Panc1 (cell line): ENCODE results near the gene CLCN7. TPM values are rescaled to one million over a fixed set of nuclear protein-coding genes. Genes with fewer than 3 reads are reported as not detected.

Experiments used
- ATAC-seq: fragments of 200-7000 bp; cut with Tn5 transposase; 2 replicates; pipeline ENCODE4 v1.9.1; 2020; ENCODE audit warnings: mild to moderate bottlenecking, moderate library complexity
- BruUV-seq: library from RNA; stranded (reverse); fragments of 400-500 nt; replicated peaks from 2 replicates; lab custom pipeline; 2021; lab: Mats Ljungman, UMichigan
- CTCF ChIA-PET: fragments of 300-600 bp; sonication (Branson Sonifier 250); formaldehyde crosslinking; loops from one replicate; lab custom pipeline; 2022; ENCODE audit warnings: antibody characterized with exemption; lab: Charles Lee
- POLR2A ChIA-PET: fragments of 300-600 bp; sonication (Branson Sonifier 250); formaldehyde crosslinking; loops from one replicate; lab custom pipeline; 2022; ENCODE audit warnings: antibody characterized with exemption; lab: Charles Lee
- DNase-seq: peaks from one replicate; pipeline ENCODE4 v3.0.0-alpha.2; 2010; ENCODE audit warnings: low read depth, low spot score
- H3K27ac ChIP-seq: 2 replicates; pipeline ENCODE4 v1.5.1; 2011; ENCODE audit warnings: mild to moderate bottlenecking, low read length, inconsistent platforms
- H3K27me3 ChIP-seq: fragments of 200-500 bp; sonication (Bioruptor generic); 2 replicates; pipeline ENCODE4 v1.6.0; 2014; ENCODE audit warnings: low read length, inconsistent platforms; ENCODE audit not compliant: control insufficient read depth, insufficient read depth
- H3K36me3 ChIP-seq: fragments of 200-500 bp; sonication (Bioruptor generic); 2 replicates; pipeline ENCODE4 v1.5.1; 2014; ENCODE audit warnings: inconsistent platforms, mild to moderate bottlenecking, low read length, moderate library complexity; ENCODE audit not compliant: control insufficient read depth, insufficient read depth
- H3K4me1 ChIP-seq: 2 replicates; pipeline ENCODE4 v1.5.1; 2011; ENCODE audit warnings: inconsistent platforms, mild to moderate bottlenecking, low read length, moderate library complexity; ENCODE audit not compliant: control insufficient read depth, insufficient read depth
- H3K4me3 ChIP-seq, 2 experiments: 2 replicates each; pipeline ENCODE4 v1.5.1; 2011 to 2012; ENCODE audit warnings: low read depth in 2 of 2, low read length in 2 of 2, mild to moderate bottlenecking in 2 of 2, inconsistent platforms in 1 of 2, moderate library complexity in 1 of 2
- H3K9me3 ChIP-seq: fragments of 200-500 bp; sonication (Bioruptor generic); 2 replicates; pipeline ENCODE4 v1.5.1; 2014; ENCODE audit warnings: low read depth, mild to moderate bottlenecking, inconsistent platforms, low read length, moderate library complexity; ENCODE audit not compliant: control insufficient read depth, insufficient read depth
- POLR2AphosphoS5 ChIP-seq: IDR thresholded peaks from 2 replicates; pipeline ENCODE4 v1.6.1; 2012; ENCODE audit warnings: mild to moderate bottlenecking, low read depth, low read length, moderate library complexity
- SIN3A ChIP-seq: IDR thresholded peaks from 2 replicates; pipeline ENCODE4 v1.6.1; 2012; ENCODE audit warnings: low read depth, mild to moderate bottlenecking, low read length, moderate library complexity, borderline replicate concordance; ENCODE audit not compliant: insufficient read depth
- TCF7L2 ChIP-seq: IDR thresholded peaks from 2 replicates; pipeline ENCODE4 v1.6.1; 2011; ENCODE audit warnings: mild to moderate bottlenecking, low read depth, low read length, inconsistent platforms
- in situ Hi-C: cut with HindIII; loops from 2 replicates; pipeline ENCODE4 v1.10.0; 2016; ENCODE audit warnings: low sequenced_read_pairs, low pct_unique_long_range_greater_than_20kb
- intact Hi-C: fragments of 100-400 bp; cut with micrococcal nuclease; formaldehyde crosslinking; loops from one replicate; pipeline ENCODE4 v1.10.0; 2022; ENCODE audit not compliant: unreplicated experiment
- total RNA-seq: library from RNA; stranded (reverse); gene quantifications from one replicate; pipeline ENCODE4 v1.2.1, GENCODE V29; 2021; ENCODE audit not compliant: unreplicated experiment
- TF ChIP-seq, protein P1 (sequence below): fragments of 450-650 bp; IDR thresholded peaks from 2 replicates; pipeline ENCODE4 v1.5.1; 2017; ENCODE audit warnings: mild to moderate bottlenecking
- TF ChIP-seq, protein P2 (sequence below), 2 experiments: IDR thresholded peaks; 2 replicates each; pipeline ENCODE4 v1.6.1; 2011 to 2012; ENCODE audit warnings: low read depth in 2 of 2, control low read depth in 1 of 2, low read length in 1 of 2, mild to moderate bottlenecking in 1 of 2, moderate library complexity in 1 of 2; ENCODE audit not compliant: insufficient read depth in 1 of 2

CLCN7 gene
- total RNA-seq, 1 experiment from 2014 or later, result 179 TPM

DNA sequence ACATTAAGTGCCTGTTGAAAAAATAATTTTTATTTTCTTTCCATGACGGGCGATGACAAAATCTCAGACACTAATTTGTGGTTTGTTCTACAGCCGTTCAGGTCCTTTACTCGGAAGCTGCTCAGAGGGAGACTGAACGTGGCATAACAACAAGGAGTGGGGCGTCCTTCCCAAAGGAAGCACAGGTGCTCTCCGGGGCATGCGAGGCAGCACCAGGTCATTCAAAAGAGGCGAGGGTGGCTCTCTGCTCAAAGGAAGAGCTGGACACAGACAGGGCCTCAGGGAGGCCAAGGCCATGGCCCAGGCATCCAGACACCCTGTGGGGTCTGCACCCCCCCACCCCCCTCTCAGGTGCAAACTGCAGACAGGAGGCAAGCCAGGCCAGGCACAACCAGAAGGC lies 76.5 kb downstream of the CLCN7 start:
- no TSS peak for BruUV-seq
- ATAC-seq (no peak), DNase-seq (no peak)
- no peak overlapping the region for H3K4me3 ChIP-seq
- intact Hi-C loops (no loop called here), in situ Hi-C loops (no loop called here)
- no peaks in the 10 kb centered on the region for H3K27me3 ChIP-seq
- H3K27ac ChIP-seq, result no peak overlapping the region
- CTCF ChIA-PET, result no interaction called here
- H3K9me3 ChIP-seq, result no peaks in the 10 kb centered on the region
- no peak for TF ChIP-seq POLR2AphosphoS5
- TF ChIP-seq, protein P1, sequence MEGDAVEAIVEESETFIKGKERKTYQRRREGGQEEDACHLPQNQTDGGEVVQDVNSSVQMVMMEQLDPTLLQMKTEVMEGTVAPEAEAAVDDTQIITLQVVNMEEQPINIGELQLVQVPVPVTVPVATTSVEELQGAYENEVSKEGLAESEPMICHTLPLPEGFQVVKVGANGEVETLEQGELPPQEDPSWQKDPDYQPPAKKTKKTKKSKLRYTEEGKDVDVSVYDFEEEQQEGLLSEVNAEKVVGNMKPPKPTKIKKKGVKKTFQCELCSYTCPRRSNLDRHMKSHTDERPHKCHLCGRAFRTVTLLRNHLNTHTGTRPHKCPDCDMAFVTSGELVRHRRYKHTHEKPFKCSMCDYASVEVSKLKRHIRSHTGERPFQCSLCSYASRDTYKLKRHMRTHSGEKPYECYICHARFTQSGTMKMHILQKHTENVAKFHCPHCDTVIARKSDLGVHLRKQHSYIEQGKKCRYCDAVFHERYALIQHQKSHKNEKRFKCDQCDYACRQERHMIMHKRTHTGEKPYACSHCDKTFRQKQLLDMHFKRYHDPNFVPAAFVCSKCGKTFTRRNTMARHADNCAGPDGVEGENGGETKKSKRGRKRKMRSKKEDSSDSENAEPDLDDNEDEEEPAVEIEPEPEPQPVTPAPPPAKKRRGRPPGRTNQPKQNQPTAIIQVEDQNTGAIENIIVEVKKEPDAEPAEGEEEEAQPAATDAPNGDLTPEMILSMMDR, result no peak
- TF ChIP-seq TCF7L2, result no peak
- TF ChIP-seq, protein P2, sequence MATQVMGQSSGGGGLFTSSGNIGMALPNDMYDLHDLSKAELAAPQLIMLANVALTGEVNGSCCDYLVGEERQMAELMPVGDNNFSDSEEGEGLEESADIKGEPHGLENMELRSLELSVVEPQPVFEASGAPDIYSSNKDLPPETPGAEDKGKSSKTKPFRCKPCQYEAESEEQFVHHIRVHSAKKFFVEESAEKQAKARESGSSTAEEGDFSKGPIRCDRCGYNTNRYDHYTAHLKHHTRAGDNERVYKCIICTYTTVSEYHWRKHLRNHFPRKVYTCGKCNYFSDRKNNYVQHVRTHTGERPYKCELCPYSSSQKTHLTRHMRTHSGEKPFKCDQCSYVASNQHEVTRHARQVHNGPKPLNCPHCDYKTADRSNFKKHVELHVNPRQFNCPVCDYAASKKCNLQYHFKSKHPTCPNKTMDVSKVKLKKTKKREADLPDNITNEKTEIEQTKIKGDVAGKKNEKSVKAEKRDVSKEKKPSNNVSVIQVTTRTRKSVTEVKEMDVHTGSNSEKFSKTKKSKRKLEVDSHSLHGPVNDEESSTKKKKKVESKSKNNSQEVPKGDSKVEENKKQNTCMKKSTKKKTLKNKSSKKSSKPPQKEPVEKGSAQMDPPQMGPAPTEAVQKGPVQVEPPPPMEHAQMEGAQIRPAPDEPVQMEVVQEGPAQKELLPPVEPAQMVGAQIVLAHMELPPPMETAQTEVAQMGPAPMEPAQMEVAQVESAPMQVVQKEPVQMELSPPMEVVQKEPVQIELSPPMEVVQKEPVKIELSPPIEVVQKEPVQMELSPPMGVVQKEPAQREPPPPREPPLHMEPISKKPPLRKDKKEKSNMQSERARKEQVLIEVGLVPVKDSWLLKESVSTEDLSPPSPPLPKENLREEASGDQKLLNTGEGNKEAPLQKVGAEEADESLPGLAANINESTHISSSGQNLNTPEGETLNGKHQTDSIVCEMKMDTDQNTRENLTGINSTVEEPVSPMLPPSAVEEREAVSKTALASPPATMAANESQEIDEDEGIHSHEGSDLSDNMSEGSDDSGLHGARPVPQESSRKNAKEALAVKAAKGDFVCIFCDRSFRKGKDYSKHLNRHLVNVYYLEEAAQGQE (IDR thresholded peaks at IDR 0.05; ENCODE audit: insufficient read depth in 1 of 2, low read depth in 2 of 2, low read length in 1 of 2), result no peak
- no peak for TF ChIP-seq SIN3A
- no peaks in the 10 kb centered on the region for H3K36me3 ChIP-seq
- POLR2A ChIA-PET, result no interaction called here
- no peaks in the 10 kb centered on the region for H3K4me1 ChIP-seq

DNA sequence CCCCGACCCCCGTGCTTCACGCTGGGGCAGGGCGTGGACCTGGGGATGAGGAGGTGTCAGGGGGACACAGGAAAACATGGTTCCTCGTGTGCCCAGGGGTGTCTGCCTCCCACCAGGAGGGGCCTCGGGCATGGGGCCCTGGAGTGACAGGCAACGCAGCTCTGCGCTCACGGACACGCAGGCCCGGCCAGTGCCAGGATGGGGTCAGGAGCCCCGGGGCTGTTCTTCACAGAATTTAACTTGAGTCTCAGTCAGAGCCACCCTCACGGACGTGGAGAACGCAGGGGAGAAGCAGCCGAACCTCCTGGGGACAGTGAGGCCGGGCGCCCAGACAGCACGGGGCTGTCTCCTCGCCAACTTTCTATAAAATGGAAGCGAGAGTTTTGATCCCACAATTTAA lies 77.0 kb downstream of the CLCN7 start:
- no peaks in the 10 kb centered on the region for H3K9me3 ChIP-seq
- BruUV-seq, result no TSS peak
- POLR2A ChIA-PET, result no interaction called here

More for the DNA sequence above, 77.0 kb downstream of the CLCN7 start:
- H3K4me3 ChIP-seq, result no peak overlapping the region
- TF ChIP-seq, protein P2 (IDR thresholded peaks at IDR 0.05; ENCODE audit: insufficient read depth in 1 of 2, low read depth in 2 of 2, low read length in 1 of 2), result no peak
- no peak for TF ChIP-seq TCF7L2
- TF ChIP-seq, protein P1, result no peak
- TF ChIP-seq POLR2AphosphoS5, result no peak
- TF ChIP-seq SIN3A, result no peak
- CTCF ChIA-PET, result no interaction called here
- DNase-seq (no peak), ATAC-seq (no peak)
- H3K36me3 ChIP-seq, result no peaks in the 10 kb centered on the region
- no peaks in the 10 kb centered on the region for H3K27me3 ChIP-seq
- intact Hi-C loops (no loop called here), in situ Hi-C loops (no loop called here)
- H3K4me1 ChIP-seq, result no peaks in the 10 kb centered on the region
- H3K27ac ChIP-seq, result no peak overlapping the region
